Liver (tissue), 3 donors: Measurements from ENCODE around the gene AGAP9.
"Not testable (repeated sequence)": the region's sequence is repeated elsewhere in the genome, so short reads cannot be mapped to it uniquely, and the experiment has no call there.

ENCODE experiments used
- ATF3 ChIP-seq: IDR thresholded peaks from 2 replicates; pipeline ENCODE4 v1.6.1; 2016; ENCODE audit warnings: antibody characterized with exemption
- EGR1 ChIP-seq, 2 donors: IDR thresholded peaks; 2 replicates each; pipeline ENCODE4 v1.6.1; 2016 to 2018; ENCODE audit warnings: antibody characterized with exemption in 2 of 2, low read depth in 2 of 2
- SP1 ChIP-seq: IDR thresholded peaks from 2 replicates; pipeline ENCODE4 v1.6.1; 2018; ENCODE audit warnings: antibody characterized with exemption, mild to moderate bottlenecking
- TF ChIP-seq, protein P1 (sequence below): fragments of 150-350 bp; IDR thresholded peaks from 2 replicates; pipeline ENCODE4 v1.5.1; 2017; ENCODE audit warnings: improper control_type of control experiment, low read depth, low read length; ENCODE audit not compliant: missing input control
- TF ChIP-seq, protein P2 (sequence below): IDR thresholded peaks from 2 replicates; pipeline ENCODE4 v1.6.1; 2016; ENCODE audit warnings: antibody characterized with exemption, mild to moderate bottlenecking
- TF ChIP-seq, protein P3 (sequence below): IDR thresholded peaks from 2 replicates; pipeline ENCODE4 v1.6.1; 2016; ENCODE audit warnings: antibody characterized with exemption
- donor health status: healthy.
- donor health status: healthy.

DNA sequence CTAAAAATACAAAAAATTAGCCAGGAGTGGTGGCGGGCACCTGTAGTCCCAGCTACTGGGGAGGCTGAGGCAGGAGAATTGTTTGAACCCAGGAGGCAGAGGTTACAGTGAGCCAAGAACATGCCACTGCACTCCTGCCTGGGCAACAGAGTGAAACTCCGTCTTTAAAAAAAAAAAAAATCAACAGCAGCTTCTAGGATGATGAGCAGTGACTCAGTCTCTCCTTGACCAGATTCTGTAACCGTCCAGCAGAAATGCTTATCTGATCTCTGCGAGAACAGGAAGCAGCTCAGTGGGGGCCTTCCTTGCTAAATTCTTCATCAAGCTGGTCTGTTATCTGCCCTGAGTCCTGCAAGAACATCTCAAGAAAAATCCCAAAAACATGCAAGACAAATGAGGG, 37.5 kb downstream of the AGAP9 start:
- TF ChIP-seq, protein P1, sequence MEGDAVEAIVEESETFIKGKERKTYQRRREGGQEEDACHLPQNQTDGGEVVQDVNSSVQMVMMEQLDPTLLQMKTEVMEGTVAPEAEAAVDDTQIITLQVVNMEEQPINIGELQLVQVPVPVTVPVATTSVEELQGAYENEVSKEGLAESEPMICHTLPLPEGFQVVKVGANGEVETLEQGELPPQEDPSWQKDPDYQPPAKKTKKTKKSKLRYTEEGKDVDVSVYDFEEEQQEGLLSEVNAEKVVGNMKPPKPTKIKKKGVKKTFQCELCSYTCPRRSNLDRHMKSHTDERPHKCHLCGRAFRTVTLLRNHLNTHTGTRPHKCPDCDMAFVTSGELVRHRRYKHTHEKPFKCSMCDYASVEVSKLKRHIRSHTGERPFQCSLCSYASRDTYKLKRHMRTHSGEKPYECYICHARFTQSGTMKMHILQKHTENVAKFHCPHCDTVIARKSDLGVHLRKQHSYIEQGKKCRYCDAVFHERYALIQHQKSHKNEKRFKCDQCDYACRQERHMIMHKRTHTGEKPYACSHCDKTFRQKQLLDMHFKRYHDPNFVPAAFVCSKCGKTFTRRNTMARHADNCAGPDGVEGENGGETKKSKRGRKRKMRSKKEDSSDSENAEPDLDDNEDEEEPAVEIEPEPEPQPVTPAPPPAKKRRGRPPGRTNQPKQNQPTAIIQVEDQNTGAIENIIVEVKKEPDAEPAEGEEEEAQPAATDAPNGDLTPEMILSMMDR = not testable (repeated sequence)
- TF ChIP-seq, protein P2, sequence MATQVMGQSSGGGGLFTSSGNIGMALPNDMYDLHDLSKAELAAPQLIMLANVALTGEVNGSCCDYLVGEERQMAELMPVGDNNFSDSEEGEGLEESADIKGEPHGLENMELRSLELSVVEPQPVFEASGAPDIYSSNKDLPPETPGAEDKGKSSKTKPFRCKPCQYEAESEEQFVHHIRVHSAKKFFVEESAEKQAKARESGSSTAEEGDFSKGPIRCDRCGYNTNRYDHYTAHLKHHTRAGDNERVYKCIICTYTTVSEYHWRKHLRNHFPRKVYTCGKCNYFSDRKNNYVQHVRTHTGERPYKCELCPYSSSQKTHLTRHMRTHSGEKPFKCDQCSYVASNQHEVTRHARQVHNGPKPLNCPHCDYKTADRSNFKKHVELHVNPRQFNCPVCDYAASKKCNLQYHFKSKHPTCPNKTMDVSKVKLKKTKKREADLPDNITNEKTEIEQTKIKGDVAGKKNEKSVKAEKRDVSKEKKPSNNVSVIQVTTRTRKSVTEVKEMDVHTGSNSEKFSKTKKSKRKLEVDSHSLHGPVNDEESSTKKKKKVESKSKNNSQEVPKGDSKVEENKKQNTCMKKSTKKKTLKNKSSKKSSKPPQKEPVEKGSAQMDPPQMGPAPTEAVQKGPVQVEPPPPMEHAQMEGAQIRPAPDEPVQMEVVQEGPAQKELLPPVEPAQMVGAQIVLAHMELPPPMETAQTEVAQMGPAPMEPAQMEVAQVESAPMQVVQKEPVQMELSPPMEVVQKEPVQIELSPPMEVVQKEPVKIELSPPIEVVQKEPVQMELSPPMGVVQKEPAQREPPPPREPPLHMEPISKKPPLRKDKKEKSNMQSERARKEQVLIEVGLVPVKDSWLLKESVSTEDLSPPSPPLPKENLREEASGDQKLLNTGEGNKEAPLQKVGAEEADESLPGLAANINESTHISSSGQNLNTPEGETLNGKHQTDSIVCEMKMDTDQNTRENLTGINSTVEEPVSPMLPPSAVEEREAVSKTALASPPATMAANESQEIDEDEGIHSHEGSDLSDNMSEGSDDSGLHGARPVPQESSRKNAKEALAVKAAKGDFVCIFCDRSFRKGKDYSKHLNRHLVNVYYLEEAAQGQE = not testable (repeated sequence)
- not testable (repeated sequence) for TF ChIP-seq EGR1 (IDR thresholded peaks at IDR 0.05; ENCODE audit: low read depth in 2 of 2); ATF3; SP1
- TF ChIP-seq, protein P3, sequence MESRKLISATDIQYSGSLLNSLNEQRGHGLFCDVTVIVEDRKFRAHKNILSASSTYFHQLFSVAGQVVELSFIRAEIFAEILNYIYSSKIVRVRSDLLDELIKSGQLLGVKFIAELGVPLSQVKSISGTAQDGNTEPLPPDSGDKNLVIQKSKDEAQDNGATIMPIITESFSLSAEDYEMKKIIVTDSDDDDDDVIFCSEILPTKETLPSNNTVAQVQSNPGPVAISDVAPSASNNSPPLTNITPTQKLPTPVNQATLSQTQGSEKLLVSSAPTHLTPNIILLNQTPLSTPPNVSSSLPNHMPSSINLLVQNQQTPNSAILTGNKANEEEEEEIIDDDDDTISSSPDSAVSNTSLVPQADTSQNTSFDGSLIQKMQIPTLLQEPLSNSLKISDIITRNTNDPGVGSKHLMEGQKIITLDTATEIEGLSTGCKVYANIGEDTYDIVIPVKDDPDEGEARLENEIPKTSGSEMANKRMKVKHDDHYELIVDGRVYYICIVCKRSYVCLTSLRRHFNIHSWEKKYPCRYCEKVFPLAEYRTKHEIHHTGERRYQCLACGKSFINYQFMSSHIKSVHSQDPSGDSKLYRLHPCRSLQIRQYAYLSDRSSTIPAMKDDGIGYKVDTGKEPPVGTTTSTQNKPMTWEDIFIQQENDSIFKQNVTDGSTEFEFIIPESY = not testable (repeated sequence)
